GM21528 (cell line): ENCODE data around the gene CLEC2D.
"Not testable (repeated sequence)": the region's sequence is repeated elsewhere in the genome, so short reads cannot be mapped to it uniquely, and the experiment has no call there.

Source experiments
- ATAC-seq: cut with Tn5 transposase; IDR thresholded peaks from one replicate; pipeline ENCODE4 v1.9.1; 2021; ENCODE audit warnings: mild to moderate bottlenecking, moderate library complexity; ENCODE audit not compliant: unreplicated experiment, low FRiP score

The CLEC2D gene

GRCh38 chr12:9725213-9725870 lies 55.8 kb downstream of the CLEC2D start:
- no peak for ATAC-seq

GRCh38 chr12:9727813-9728212 lies 58.3 kb downstream of the CLEC2D start:
- ATAC-seq = no peak

- ATAC-seq = no peak
These were observed 59.6 kb downstream of the CLEC2D start for GRCh38 chr12:9729082-9729481.

- ATAC-seq = no peak
These were observed 60.5 kb downstream of the CLEC2D start for GRCh38 chr12:9730011-9730410.

GRCh38 chr12:9730591-9730990 lies 61.1 kb downstream of the CLEC2D start:
- ATAC-seq = no peak

- ATAC-seq = no peak
These were observed 61.9 kb downstream of the CLEC2D start for GRCh38 chr12:9731393-9731792.

- no peak for ATAC-seq
These were observed 62.3 kb downstream of the CLEC2D start for GRCh38 chr12:9731797-9732196.

GRCh38 chr12:9732921-9733461 lies 63.5 kb downstream of the CLEC2D start, which contains the start of gene CLECL1:
TSS of gene CLECL1 (minus strand) at chr12:9733097.
- peak; percentile 42 for ATAC-seq

GRCh38 chr12:9735601-9736000 lies 66.1 kb downstream of the CLEC2D start:
- no peak for ATAC-seq

GRCh38 chr12:9736936-9737705 lies 67.6 kb downstream of the CLEC2D start:
- ATAC-seq = no peak

- ATAC-seq = not testable (repeated sequence)
These were observed 69.4 kb downstream of the CLEC2D start for GRCh38 chr12:9738905-9739304.

- ATAC-seq = not testable (repeated sequence)
These were observed 70.0 kb downstream of the CLEC2D start for GRCh38 chr12:9739404-9740105.

- no peak for ATAC-seq
These were observed 70.7 kb downstream of the CLEC2D start for GRCh38 chr12:9740106-9740750.

GRCh38 chr12:9741726-9742125 lies 72.2 kb downstream of the CLEC2D start:
- peak; percentile 79 for ATAC-seq

- ATAC-seq = no peak
These were observed 73.1 kb downstream of the CLEC2D start for GRCh38 chr12:9742661-9743060.

- no peak for ATAC-seq
These were observed 75.7 kb downstream of the CLEC2D start for GRCh38 chr12:9745199-9745598.
